Nephron (organoid): Measurements from ENCODE around the gene KDM6A.
"Not testable (repeated sequence)": the region's sequence is repeated elsewhere in the genome, so short reads cannot be mapped to it uniquely, and the experiment has no call there.

ENCODE experiments used
- H3K27ac Mint-ChIP-seq, 3 experiments: 2 replicates each; pipeline ENCODE4 v1.8.0; 2020; ENCODE audit warnings: mixed read lengths in 3 of 3, mild to moderate bottlenecking in 2 of 3, moderate library complexity in 1 of 3
- H3K27me3 Mint-ChIP-seq: 2 replicates; pipeline ENCODE4 v1.8.0; 2021; ENCODE audit warnings: low read depth, mild to moderate bottlenecking, moderate library complexity, mixed read lengths
- H3K36me3 Mint-ChIP-seq: 2 replicates; pipeline ENCODE4 v1.8.0; 2020; ENCODE audit warnings: low read depth, mixed read lengths
- H3K4me1 Mint-ChIP-seq: 2 replicates; pipeline ENCODE4 v1.8.0; 2020; ENCODE audit warnings: mixed read lengths
- H3K4me3 Mint-ChIP-seq, 3 experiments: 2 replicates each; pipeline ENCODE4 v1.8.0; 2020; ENCODE audit warnings: mild to moderate bottlenecking in 3 of 3, mixed read lengths in 3 of 3, moderate library complexity in 2 of 3
- H3K9me3 Mint-ChIP-seq: 2 replicates; pipeline ENCODE4 v1.8.0; 2020; ENCODE audit warnings: mixed read lengths
- TF ChIP-seq, protein P1 (sequence below), 3 experiments: fragments of 200-600 bp; sonication (generic); IDR thresholded peaks; one replicate each; pipeline ENCODE4 v1.5.0; 2021; ENCODE audit warnings: antibody characterized with exemption in 3 of 3; ENCODE audit not compliant: unreplicated experiment in 3 of 3

Gene KDM6A

GRCh38 chrX:44927398-44927797 lies 54.4 kb downstream of the KDM6A start:
- H3K27me3 Mint-ChIP-seq: no peaks in the 10 kb centered on the region
- H3K36me3 Mint-ChIP-seq: peaks cover 27% of the 10 kb centered on the region
- TF ChIP-seq, protein P1, sequence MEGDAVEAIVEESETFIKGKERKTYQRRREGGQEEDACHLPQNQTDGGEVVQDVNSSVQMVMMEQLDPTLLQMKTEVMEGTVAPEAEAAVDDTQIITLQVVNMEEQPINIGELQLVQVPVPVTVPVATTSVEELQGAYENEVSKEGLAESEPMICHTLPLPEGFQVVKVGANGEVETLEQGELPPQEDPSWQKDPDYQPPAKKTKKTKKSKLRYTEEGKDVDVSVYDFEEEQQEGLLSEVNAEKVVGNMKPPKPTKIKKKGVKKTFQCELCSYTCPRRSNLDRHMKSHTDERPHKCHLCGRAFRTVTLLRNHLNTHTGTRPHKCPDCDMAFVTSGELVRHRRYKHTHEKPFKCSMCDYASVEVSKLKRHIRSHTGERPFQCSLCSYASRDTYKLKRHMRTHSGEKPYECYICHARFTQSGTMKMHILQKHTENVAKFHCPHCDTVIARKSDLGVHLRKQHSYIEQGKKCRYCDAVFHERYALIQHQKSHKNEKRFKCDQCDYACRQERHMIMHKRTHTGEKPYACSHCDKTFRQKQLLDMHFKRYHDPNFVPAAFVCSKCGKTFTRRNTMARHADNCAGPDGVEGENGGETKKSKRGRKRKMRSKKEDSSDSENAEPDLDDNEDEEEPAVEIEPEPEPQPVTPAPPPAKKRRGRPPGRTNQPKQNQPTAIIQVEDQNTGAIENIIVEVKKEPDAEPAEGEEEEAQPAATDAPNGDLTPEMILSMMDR (IDR thresholded peaks at IDR 0.05; ENCODE audit: unreplicated experiment in 3 of 3): no peak
- H3K27ac Mint-ChIP-seq: no peak overlapping the region
- peaks cover 36% of the 10 kb centered on the region for H3K9me3 Mint-ChIP-seq
- no peaks in the 10 kb centered on the region for H3K4me1 Mint-ChIP-seq
- no peak overlapping the region for H3K4me3 Mint-ChIP-seq

GRCh38 chrX:44931441-44931973 lies 58.5 kb downstream of the KDM6A start:
- TF ChIP-seq, protein P1 (IDR thresholded peaks at IDR 0.05; ENCODE audit: unreplicated experiment in 3 of 3): no peak
- no peak overlapping the region for H3K27ac Mint-ChIP-seq

DNA sequence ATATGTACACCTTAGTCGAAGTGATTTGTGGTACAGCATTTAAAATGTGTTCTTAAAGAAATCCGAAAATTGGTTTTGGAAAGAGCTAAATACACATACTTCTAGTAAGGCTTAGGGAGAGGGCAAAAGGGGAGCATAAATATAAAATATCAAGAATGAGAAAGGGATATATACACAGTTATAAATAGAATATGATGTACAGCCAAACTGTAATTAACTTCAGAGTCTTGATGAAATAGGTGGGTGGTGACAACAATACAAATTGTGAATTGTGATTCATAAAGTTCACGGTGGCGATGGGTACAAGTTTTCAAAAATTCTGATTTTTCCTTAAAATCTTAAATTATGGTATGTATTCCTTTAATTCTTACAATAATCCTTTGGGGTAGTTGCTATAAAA lies 62.2 kb downstream of the KDM6A start:
- peaks cover 8% of the 10 kb centered on the region for H3K36me3 Mint-ChIP-seq
- H3K27me3 Mint-ChIP-seq: no peaks in the 10 kb centered on the region
- TF ChIP-seq, protein P1 (IDR thresholded peaks at IDR 0.05; ENCODE audit: unreplicated experiment in 3 of 3): no peak
- H3K27ac Mint-ChIP-seq: no peak overlapping the region
- H3K9me3 Mint-ChIP-seq: peaks cover 20% of the 10 kb centered on the region
- H3K4me3 Mint-ChIP-seq: no peak overlapping the region
- H3K4me1 Mint-ChIP-seq: peaks cover 14% of the 10 kb centered on the region

More at GRCh38 chrX:44931441-44931973, 58.5 kb downstream of the KDM6A start:
- Mint-ChIP-seq H3K27me3 (no peaks in the 10 kb centered on the region), H3K4me1 (peaks cover 9% of the 10 kb centered on the region), H3K36me3 (peaks cover 11% of the 10 kb centered on the region), H3K4me3 (no peak overlapping the region), H3K9me3 (peaks cover 26% of the 10 kb centered on the region)

DNA sequence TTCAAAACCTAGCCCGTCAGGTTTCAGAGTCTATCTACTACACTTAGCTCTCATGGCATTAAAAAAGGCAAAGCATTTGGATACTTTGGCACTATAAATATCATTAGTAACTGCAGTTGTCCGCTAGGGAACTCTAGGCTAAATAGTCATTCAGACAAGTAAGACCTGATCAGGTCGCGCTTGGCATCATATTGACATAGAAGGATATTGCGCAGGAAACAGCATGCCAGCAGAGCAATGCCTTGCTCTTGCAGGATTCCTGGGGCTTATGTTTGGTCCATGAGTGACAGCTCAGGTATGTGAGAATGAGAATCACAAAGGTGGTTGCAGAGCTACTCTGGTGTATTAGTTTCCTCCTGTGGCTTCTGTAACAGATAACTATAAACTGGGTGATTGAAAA lies 62.7 kb downstream of the KDM6A start:
- TF ChIP-seq, protein P1 (IDR thresholded peaks at IDR 0.05; ENCODE audit: unreplicated experiment in 3 of 3): no peak
- Mint-ChIP-seq H3K4me1 (peaks cover 14% of the 10 kb centered on the region), H3K27me3 (no peaks in the 10 kb centered on the region), H3K36me3 (peaks cover 11% of the 10 kb centered on the region), H3K4me3 (no peak overlapping the region), H3K27ac (no peak overlapping the region), H3K9me3 (peaks cover 24% of the 10 kb centered on the region)

DNA sequence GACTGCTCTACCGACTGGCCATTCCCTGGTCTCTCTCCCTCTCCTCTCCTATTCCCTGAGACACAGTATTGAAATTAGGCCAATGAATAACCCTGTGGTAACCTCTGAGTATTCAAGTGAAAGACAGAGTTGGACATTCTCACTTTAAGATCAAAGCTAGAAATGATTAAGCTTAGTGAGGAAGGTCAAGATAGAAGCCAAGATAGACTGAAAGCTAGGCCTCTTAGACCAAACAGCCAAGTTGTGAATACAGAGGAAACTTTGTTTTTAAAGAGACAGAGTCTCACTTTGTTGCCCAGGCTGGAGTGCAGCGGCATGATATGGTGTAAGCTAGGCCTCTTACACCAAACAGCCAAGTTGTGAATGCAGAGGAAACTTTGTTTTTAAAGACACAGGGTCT lies 64.6 kb downstream of the KDM6A start:
- Mint-ChIP-seq H3K27me3 (no peaks in the 10 kb centered on the region), H3K4me1 (peaks cover 14% of the 10 kb centered on the region), H3K36me3 (peaks cover 16% of the 10 kb centered on the region), H3K27ac (peak overlapping the region; percentile 56 to 75 (median 64)), H3K4me3 (no peak overlapping the region), H3K9me3 (peaks cover 28% of the 10 kb centered on the region)
- TF ChIP-seq, protein P1 (IDR thresholded peaks at IDR 0.05; ENCODE audit: unreplicated experiment in 3 of 3): no peak

DNA sequence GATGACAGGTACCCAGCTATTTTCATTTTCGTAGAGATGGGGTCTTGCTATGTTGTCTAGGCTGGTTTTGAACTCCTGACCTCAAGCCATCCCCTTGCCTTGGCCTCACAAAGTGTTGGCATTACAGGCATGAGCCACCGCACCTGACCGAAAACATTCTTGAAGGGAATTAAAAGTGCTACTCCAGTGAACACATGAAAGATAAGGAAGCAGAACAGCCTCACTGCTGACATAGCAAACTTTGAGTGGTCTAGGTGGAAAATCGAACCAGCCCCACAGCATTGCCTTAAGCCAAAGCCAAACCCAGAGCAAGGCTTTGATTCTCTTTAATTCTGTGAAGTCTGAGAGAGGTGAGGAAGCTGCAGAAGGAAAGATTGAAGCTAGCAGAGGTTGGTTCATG lies 65.1 kb downstream of the KDM6A start:
- H3K27me3 Mint-ChIP-seq: no peaks in the 10 kb centered on the region
- H3K9me3 Mint-ChIP-seq: peaks cover 31% of the 10 kb centered on the region
- H3K4me3 Mint-ChIP-seq: no peak overlapping the region
- H3K27ac Mint-ChIP-seq: peak overlapping the region in 1 of 3 experiments; percentile 35
- TF ChIP-seq, protein P1 (IDR thresholded peaks at IDR 0.05; ENCODE audit: unreplicated experiment in 3 of 3): no peak
- H3K4me1 Mint-ChIP-seq: peaks cover 14% of the 10 kb centered on the region
- peaks cover 20% of the 10 kb centered on the region for H3K36me3 Mint-ChIP-seq

- H3K27me3 Mint-ChIP-seq, H3K27ac Mint-ChIP-seq, H3K4me1 Mint-ChIP-seq, H3K4me3 Mint-ChIP-seq: not testable (repeated sequence)
- peaks cover 38% of the 10 kb centered on the region for H3K36me3 Mint-ChIP-seq
- peaks cover 39% of the 10 kb centered on the region for H3K9me3 Mint-ChIP-seq
Measured at GRCh38 chrX:44940541-44940940, 67.6 kb downstream of the KDM6A start.
